Measurements from ENCODE around the gene RNGTT. TPM values are rescaled to one million over a fixed set of nuclear protein-coding genes. Genes with fewer than 3 reads are reported as not detected.

Gene RNGTT
- total and polyA plus RNA-seq, 7 donors = 3.9 to 8.8 (median 7.9) TPM

DNA sequence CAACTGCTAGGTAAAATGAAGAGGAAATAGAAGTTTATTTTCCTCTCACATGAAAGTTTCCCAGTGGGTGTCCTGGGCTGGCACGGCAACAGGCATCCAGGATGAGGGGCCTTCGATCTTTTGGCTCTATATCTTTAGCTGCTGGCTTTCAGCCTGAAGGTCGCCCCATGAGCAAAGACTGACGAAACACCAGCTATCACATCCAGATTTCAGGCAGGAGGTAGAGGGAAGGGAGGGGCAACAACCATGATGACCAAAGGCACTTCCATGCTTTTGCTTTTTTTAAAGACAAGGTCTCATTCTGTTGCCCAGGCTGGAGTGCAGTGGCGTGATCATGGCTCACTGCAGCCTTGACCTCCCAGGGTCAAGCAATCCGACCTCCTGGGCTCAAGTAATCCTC, 387.9 kb downstream of the RNGTT start:
- no peaks in the 10 kb centered on the region for H3K36me3 ChIP-seq (ENCODE audit: insufficient read depth in 1 of 2, low read depth in 1 of 2)
- H3K27ac ChIP-seq = no peak overlapping the region
- H3K4me1 ChIP-seq = no peaks in the 10 kb centered on the region
- ATAC-seq = no peak
- intact Hi-C loops (cut with DNase I) = no loop called here
- DNase-seq = no peak
- WGBS, 3 donors = 65 to 73% (median 73%) methylated on average over 6 of the region's 6 CpGs
- H3K9me3 ChIP-seq = no peaks in the 10 kb centered on the region
- H3K27me3 ChIP-seq (ENCODE audit: insufficient read depth in 3 of 3, low read length in 2 of 3) = peaks cover 0 to 3% (median 0%) of the 10 kb centered on the region in 3 donors
- TF ChIP-seq, protein P1, sequence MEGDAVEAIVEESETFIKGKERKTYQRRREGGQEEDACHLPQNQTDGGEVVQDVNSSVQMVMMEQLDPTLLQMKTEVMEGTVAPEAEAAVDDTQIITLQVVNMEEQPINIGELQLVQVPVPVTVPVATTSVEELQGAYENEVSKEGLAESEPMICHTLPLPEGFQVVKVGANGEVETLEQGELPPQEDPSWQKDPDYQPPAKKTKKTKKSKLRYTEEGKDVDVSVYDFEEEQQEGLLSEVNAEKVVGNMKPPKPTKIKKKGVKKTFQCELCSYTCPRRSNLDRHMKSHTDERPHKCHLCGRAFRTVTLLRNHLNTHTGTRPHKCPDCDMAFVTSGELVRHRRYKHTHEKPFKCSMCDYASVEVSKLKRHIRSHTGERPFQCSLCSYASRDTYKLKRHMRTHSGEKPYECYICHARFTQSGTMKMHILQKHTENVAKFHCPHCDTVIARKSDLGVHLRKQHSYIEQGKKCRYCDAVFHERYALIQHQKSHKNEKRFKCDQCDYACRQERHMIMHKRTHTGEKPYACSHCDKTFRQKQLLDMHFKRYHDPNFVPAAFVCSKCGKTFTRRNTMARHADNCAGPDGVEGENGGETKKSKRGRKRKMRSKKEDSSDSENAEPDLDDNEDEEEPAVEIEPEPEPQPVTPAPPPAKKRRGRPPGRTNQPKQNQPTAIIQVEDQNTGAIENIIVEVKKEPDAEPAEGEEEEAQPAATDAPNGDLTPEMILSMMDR (IDR thresholded peaks at IDR 0.05) = no peak
- no peak overlapping the region for H3K4me3 ChIP-seq

DNA sequence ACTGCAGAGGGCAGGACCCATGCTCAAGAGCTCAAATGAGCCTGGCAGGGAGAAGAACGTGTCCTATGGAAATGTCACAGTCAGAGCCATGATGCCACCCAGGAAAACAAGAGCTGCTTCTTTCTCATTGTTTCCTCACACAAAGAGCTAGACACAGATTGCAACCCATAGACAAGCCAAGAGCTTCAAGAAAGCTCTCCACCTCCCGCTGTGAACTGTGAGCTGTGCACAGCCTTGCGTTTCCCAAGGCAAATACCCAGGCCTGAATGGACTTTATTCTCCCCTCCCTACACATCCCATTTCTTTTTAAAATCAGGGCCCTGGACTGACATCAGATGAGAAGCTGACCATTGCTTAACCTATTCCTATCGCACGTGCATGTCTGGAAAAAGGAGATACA, 388.8 kb downstream of the RNGTT start:
- H3K36me3 ChIP-seq (ENCODE audit: insufficient read depth in 1 of 2, low read depth in 1 of 2) = no peaks in the 10 kb centered on the region
- no peaks in the 10 kb centered on the region for H3K4me1 ChIP-seq
- H3K9me3 ChIP-seq = no peaks in the 10 kb centered on the region
- peaks cover 0 to 2% (median 0%) of the 10 kb centered on the region in 3 donors for H3K27me3 ChIP-seq (ENCODE audit: insufficient read depth in 3 of 3, low read length in 2 of 3)
- intact Hi-C loops (cut with DNase I) = no loop called here
- H3K4me3 ChIP-seq = no peak overlapping the region
- TF ChIP-seq, protein P1 (IDR thresholded peaks at IDR 0.05) = no peak
- WGBS, 3 donors = 77 to 92% (median 83%) methylated on average over 5 of the region's 5 CpGs
- H3K27ac ChIP-seq = no peak overlapping the region
- DNase-seq (no peak), ATAC-seq (no peak)

DNA sequence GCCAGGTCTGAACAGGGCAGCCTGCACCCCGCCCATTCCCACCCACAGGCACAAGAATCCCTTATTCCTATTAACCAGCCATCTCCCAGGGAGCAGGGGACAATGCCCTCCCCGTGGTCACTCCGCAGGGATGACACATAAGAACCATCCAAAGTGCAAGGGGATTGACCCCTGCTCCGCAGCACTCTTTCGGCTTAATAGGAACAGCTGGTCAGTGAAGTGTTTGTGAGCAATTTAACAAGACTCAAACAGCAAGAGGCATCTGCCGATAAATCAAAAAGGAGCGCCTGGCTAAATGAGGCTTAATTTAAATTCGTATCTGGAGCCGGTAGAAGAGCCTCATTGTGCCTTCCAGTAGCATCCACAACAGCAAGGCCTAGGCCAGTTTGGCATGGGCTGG, 389.4 kb downstream of the RNGTT start:
- no peak for ATAC-seq
- Histone ChIP-seq H3K9me3 (no peaks in the 10 kb centered on the region), H3K4me3 (no peak overlapping the region), H3K27me3 (ENCODE audit: insufficient read depth in 3 of 3, low read length in 2 of 3) (no peaks in the 10 kb centered on the region), H3K4me1 (no peaks in the 10 kb centered on the region), H3K36me3 (ENCODE audit: insufficient read depth in 1 of 2, low read depth in 1 of 2) (no peaks in the 10 kb centered on the region), H3K27ac (no peak overlapping the region)
- TF ChIP-seq, protein P1 (IDR thresholded peaks at IDR 0.05) = no peak
- intact Hi-C loops (cut with DNase I) = no loop called here
- 72 to 76% (median 73%) methylated on average over 9 of the region's 9 CpGs for WGBS, 3 donors
- DNase-seq = no peak

DNA sequence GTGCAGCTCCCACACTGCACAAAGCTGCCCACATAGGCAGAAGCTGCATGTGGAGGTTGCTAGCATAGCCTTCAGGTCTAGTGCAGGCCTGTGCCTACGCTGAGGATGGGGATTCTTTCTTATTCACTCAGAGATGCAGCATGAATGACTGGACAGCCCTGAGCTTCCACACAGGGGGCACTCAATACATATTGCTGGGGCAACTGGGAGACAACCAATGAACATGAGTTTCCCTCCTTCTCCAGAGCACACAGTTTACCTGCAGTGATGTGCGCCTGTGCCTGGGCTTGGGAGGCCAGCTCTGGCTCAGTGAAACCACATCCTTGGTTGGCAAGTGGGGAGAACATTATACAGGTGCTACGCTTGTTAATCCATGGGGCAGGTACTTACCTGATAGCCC, 389.9 kb downstream of the RNGTT start:
- DNase-seq (no peak), ATAC-seq (no peak)
- H3K27ac ChIP-seq = no peak overlapping the region
- TF ChIP-seq, protein P1 (IDR thresholded peaks at IDR 0.05) = no peak
- H3K9me3 ChIP-seq = no peaks in the 10 kb centered on the region
- no peaks in the 10 kb centered on the region for H3K4me1 ChIP-seq
- H3K27me3 ChIP-seq (ENCODE audit: insufficient read depth in 3 of 3, low read length in 2 of 3) = no peaks in the 10 kb centered on the region
- H3K36me3 ChIP-seq (ENCODE audit: insufficient read depth in 1 of 2, low read depth in 1 of 2) = no peaks in the 10 kb centered on the region
- WGBS, 3 donors = 63 to 80% (median 76%) methylated on average over 3 of the region's 3 CpGs
- H3K4me3 ChIP-seq = no peak overlapping the region
- intact Hi-C loops (cut with DNase I) = no loop called here

DNA sequence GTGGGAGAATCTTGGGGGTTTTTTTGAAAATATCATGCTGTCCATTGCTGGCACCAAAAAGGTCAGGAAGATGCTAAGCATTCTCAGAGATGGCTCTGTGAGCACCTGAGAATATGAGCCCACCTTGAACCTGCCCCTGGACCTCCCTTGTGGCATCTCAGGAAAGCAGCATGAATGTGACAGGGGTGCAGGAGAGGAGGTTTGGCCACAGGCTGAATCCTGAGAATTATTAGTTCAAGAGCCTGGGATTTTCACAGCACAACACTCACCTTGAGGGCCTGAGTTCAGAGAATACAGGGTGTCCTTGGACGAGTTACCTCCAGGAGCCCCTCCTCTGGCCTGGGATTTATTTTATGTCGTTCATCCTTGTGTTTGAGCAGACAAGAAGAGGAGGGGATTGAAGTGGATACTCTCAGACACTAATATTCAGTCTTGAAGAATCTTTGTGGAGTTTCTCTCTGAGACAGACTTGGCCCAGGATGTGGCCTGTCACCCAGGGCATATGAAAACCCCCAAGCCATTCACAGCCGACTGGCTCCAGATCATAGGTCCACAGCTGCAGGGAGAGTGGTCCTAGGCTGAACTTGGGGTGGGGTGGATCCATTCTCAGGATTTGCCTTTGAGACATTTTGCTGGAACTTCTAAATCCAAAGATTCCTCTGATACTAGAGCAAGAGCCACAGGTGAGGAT, 390.8 kb downstream of the RNGTT start:
- no peaks in the 10 kb centered on the region for H3K9me3 ChIP-seq
- no peak overlapping the region for H3K4me3 ChIP-seq
- H3K27ac ChIP-seq = no peak overlapping the region
- 52 to 72% (median 56%) methylated on average over 3 of the region's 3 CpGs for WGBS, 3 donors
- DNase-seq (no peak), ATAC-seq (no peak)
- TF ChIP-seq, protein P1 (IDR thresholded peaks at IDR 0.05) = no peak
- no peaks in the 10 kb centered on the region for H3K4me1 ChIP-seq
- intact Hi-C loops (cut with DNase I) = no loop called here
- H3K36me3 ChIP-seq (ENCODE audit: insufficient read depth in 1 of 2, low read depth in 1 of 2) = no peaks in the 10 kb centered on the region
- no peaks in the 10 kb centered on the region for H3K27me3 ChIP-seq (ENCODE audit: insufficient read depth in 3 of 3, low read length in 2 of 3)
